Measurements from ENCODE around the gene PAEP. TPM values are rescaled to one million over a fixed set of nuclear protein-coding genes. Genes with fewer than 3 reads are reported as not detected.
A peak's percentile ranks its signal among the peaks of the same experiment; 100 is the strongest.

The PAEP gene
- total and polyA plus RNA-seq, 12 donors, result not detected

DNA sequence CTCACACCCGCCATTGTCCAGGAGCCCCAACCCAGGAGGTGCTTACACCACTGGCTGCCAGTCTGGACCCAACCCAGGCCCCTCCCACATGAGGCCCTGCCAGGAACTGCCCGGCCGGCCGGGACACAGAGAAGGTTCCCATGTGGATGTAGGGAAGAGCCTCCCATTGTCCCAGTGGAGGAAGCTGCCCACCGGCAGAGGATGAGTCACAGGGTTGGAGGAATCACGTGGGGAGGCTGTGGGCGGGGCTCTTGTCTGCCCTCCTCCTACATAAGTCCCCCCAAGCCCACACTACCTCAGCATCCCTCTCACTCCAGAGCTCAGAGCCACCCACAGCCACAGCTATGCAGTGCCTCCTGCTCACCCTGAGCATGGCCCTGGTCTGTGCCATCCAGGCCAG, 26.1 kb downstream of the PAEP start:
- TF ChIP-seq, protein P1, sequence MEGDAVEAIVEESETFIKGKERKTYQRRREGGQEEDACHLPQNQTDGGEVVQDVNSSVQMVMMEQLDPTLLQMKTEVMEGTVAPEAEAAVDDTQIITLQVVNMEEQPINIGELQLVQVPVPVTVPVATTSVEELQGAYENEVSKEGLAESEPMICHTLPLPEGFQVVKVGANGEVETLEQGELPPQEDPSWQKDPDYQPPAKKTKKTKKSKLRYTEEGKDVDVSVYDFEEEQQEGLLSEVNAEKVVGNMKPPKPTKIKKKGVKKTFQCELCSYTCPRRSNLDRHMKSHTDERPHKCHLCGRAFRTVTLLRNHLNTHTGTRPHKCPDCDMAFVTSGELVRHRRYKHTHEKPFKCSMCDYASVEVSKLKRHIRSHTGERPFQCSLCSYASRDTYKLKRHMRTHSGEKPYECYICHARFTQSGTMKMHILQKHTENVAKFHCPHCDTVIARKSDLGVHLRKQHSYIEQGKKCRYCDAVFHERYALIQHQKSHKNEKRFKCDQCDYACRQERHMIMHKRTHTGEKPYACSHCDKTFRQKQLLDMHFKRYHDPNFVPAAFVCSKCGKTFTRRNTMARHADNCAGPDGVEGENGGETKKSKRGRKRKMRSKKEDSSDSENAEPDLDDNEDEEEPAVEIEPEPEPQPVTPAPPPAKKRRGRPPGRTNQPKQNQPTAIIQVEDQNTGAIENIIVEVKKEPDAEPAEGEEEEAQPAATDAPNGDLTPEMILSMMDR (IDR thresholded peaks at IDR 0.05), result no peak
- ATAC-seq, result no peak
- WGBS, 2 donors, result no CpG with 5 or more reads among the region's 7 CpGs

DNA sequence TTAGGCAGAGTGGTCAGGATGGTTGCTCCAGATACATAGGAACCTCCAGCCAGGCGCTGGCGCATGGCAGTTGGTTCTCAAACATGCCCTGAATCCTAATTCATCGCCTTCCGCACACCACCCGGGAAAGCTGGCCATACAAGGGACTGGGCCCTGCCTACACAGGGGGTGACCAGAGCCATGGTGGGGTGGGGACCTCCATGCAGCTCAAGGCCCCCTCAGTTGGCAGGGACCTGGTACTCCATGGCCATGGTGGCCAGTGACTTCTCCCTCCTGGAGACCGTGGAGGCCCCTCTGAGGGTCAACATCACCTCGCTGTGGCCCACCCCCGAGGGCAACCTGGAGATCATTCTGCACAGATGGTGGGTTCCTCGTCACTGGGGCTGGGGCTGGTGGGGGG, 26.8 kb downstream of the PAEP start:
- Histone ChIP-seq H3K27me3 (peaks cover 0 to 20% (median 4%) of the 10 kb centered on the region in 7 donors), H3K4me1 (no peaks in the 10 kb centered on the region), H3K4me3 (no peak overlapping the region), H3K36me3 (no peaks in the 10 kb centered on the region), H3K27ac (no peak overlapping the region), H3K9me3 (no peaks in the 10 kb centered on the region)
- TF ChIP-seq, protein P1 (IDR thresholded peaks at IDR 0.05), result no peak
- no peak for DNase-seq
- no peak for ATAC-seq
- WGBS, 2 donors, result 95 to 96% methylated on average over 9 of the region's 9 CpGs
- intact Hi-C loops (cut with DNase I), result no loop called here

More for the DNA sequence above, 26.1 kb downstream of the PAEP start:
- Histone ChIP-seq H3K27me3 (peaks cover 0 to 26% (median 4%) of the 10 kb centered on the region in 7 donors), H3K9me3 (no peaks in the 10 kb centered on the region), H3K27ac (no peak overlapping the region), H3K4me3 (no peak overlapping the region), H3K36me3 (no peaks in the 10 kb centered on the region), H3K4me1 (no peaks in the 10 kb centered on the region)
- no peak for DNase-seq
- intact Hi-C loops (cut with DNase I), result no loop called here

DNA sequence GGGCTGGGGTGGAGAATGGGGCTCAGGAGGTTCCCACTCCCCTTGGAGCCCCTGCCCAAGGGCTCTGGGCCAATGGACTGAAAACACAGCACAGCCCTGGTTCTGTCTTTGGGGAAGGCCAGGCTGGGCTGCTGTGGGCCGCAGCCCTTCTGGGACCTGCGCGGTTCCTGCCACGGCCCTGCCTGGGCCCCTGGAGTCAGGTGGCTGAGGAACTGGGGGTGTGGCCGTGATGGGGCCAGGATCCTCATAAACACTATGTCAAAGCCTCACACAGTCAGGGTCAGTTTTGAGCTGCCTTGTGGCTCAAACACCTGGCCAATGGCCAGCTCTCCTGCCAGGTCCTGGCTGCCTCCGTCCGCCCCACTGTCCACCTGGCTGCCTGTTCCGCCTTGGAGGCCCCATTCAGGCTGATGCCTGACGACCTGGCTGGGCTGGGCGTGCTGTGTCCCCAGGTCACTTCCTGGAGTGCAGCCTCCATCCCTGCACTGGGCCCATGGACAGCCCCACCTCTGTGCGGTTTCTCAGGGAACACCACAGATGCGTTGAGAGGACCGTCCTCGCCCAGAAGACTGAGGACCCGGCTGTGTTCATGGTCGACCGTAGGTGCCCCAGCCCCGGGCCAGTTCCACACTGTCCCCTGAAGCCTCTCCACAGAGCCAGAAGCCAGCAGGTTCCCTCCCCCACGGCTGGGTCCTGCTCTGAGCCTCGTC, 27.5 kb downstream of the PAEP start:
- Histone ChIP-seq H3K4me1 (no peaks in the 10 kb centered on the region), H3K36me3 (no peaks in the 10 kb centered on the region), H3K9me3 (no peaks in the 10 kb centered on the region), H3K27ac (no peak overlapping the region), H3K27me3 (peaks cover 0 to 20% (median 4%) of the 10 kb centered on the region in 7 donors), H3K4me3 (no peak overlapping the region)
- ATAC-seq (peak in 1 of 8 donors; percentile 31), DNase-seq (no peak)
- intact Hi-C loops (cut with DNase I), result no loop called here
- WGBS, 2 donors, result 87 to 89% methylated on average over 20 of the region's 20 CpGs
- TF ChIP-seq, protein P1 (IDR thresholded peaks at IDR 0.05), result no peak

DNA sequence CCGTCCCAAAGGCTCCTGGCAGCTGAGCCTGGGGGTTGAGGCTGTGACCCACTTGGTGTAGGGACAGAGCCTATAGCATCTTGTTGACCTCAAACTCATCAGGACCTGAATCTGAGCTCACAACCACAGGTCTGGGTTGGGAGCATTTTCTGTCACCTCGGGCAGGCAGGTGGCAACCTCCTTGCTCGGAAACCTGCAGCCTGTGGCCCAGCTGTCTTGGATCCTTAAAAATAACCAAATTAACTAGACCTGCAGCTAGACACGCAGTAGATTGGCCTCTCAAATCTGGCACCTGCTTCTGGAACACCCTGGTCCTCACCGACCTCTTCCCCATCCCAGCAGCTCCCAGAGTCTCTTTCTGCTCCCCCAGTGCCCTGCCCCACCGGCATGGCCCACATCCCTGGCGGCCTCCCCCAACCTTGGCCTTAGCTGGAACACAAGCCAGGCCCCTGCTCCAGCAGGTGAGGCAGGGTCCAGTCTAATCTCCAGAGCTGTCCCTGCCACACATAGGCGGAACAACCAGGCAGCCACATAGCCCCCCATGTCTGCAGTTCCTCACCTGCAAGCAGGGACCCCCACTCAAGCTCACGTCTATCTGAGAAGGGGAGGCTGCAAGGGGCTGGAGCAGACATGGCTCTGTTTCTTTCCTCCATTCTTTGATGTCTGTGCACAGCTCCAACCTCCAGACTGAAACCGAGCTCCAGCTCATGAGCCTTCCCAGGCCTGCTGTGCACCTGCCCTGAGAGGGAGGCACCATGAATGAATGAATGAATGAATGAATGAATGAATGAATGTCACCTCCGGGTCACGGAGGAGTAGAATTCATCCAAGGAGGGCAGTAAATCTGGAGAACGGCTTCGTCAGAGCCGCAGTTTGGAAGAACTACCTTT, 28.3 kb downstream of the PAEP start:
- DNase-seq (no peak), ATAC-seq (no peak)
- Histone ChIP-seq H3K9me3 (peaks cover 0 to 7% (median 0%) of the 10 kb centered on the region in 11 donors), H3K4me3 (no peak overlapping the region), H3K27ac (no peak overlapping the region), H3K27me3 (peaks cover 0 to 20% (median 4%) of the 10 kb centered on the region in 7 donors), H3K4me1 (no peaks in the 10 kb centered on the region), H3K36me3 (no peaks in the 10 kb centered on the region)
- intact Hi-C loops (cut with DNase I), result no loop called here
- 75% methylated on average over 15 of the region's 15 CpGs for WGBS, 2 donors
- TF ChIP-seq, protein P1 (IDR thresholded peaks at IDR 0.05), result no peak
